PC-9 (cell line): ENCODE results near the gene DKK3. TPM values are rescaled to one million over a fixed set of nuclear protein-coding genes. Genes with fewer than 3 reads are reported as not detected.

Experiments
- BruUV-seq: library from RNA; stranded (reverse); fragments of 400-500 nt; replicated peaks from 2 replicates; lab custom pipeline; 2021; lab: Mats Ljungman, UMichigan
- CTCF ChIA-PET: fragments of 300-600 bp; sonication (Branson Sonifier 250); formaldehyde crosslinking; loops from one replicate; lab custom pipeline; 2022; ENCODE audit warnings: antibody characterized with exemption; lab: Charles Lee
- POLR2A ChIA-PET: fragments of 300-600 bp; sonication (Branson Sonifier 250); formaldehyde crosslinking; loops from one replicate; lab custom pipeline; 2022; ENCODE audit warnings: antibody characterized with exemption; ENCODE audit not compliant: unreplicated experiment; lab: Charles Lee
- DNase-seq, 2 experiments: peaks; one replicate each; pipeline versions ENCODE4 v3.0.0 to v3.0.0-alpha.2; 2015 to 2022; ENCODE audit warnings: mixed read lengths in 1 of 2
- H2AFZ ChIP-seq: fragments of 200-600 bp; sonication (generic); 2 replicates; pipeline ENCODE4 v1.8.1; 2017; ENCODE audit warnings: antibody characterized with exemption
- H3F3A ChIP-seq: fragments of 200-600 bp; sonication (generic); 2 replicates; pipeline ENCODE4 v1.8.1; 2017; ENCODE audit warnings: antibody characterized with exemption, mild to moderate bottlenecking, low read depth; ENCODE audit not compliant: insufficient read depth
- H3K27ac ChIP-seq: fragments of 200-600 bp; sonication (generic); 2 replicates; pipeline ENCODE4 v1.6.1; 2016; ENCODE audit warnings: mixed run types
- H3K27me3 ChIP-seq: fragments of 200-600 bp; sonication (generic); 2 replicates; pipeline ENCODE4 v1.6.1; 2016; ENCODE audit warnings: low read depth, mixed run types; ENCODE audit not compliant: insufficient read depth
- H3K36me3 ChIP-seq: fragments of 200-600 bp; sonication (generic); 2 replicates; pipeline ENCODE4 v1.6.1; 2016; ENCODE audit warnings: low read depth, mixed run types
- H3K4me1 ChIP-seq: fragments of 200-600 bp; sonication (generic); replicated peaks from 2 replicates; pipeline ENCODE4 v1.6.1; 2016; ENCODE audit warnings: mixed run types; ENCODE audit not compliant: insufficient read depth
- H3K4me2 ChIP-seq: fragments of 200-600 bp; sonication (generic); 2 replicates; pipeline ENCODE4 v1.6.1; 2017; ENCODE audit warnings: mixed run types
- H3K4me3 ChIP-seq: fragments of 200-600 bp; sonication (generic); 2 replicates; pipeline ENCODE4 v1.6.1; 2016; ENCODE audit warnings: mixed run types
- H3K79me2 ChIP-seq: fragments of 200-600 bp; sonication (generic); 2 replicates; pipeline ENCODE4 v1.6.1; 2017; ENCODE audit warnings: low read depth, mixed run types
- H3K9me2 ChIP-seq: fragments of 200-600 bp; sonication (generic); 2 replicates; pipeline ENCODE4 v1.8.1; 2017; ENCODE audit warnings: mild to moderate bottlenecking; ENCODE audit not compliant: insufficient read depth
- H3K9me3 ChIP-seq: fragments of 200-600 bp; sonication (generic); 2 replicates; pipeline ENCODE4 v1.8.1; 2016; ENCODE audit warnings: low read depth; ENCODE audit not compliant: insufficient read depth
- H4K20me1 ChIP-seq: fragments of 200-600 bp; sonication (generic); 2 replicates; pipeline ENCODE4 v1.8.1; 2017; ENCODE audit not compliant: insufficient read depth
- CTCF ChIP-seq: fragments of 200-600 bp; sonication (generic); conservative IDR thresholded peaks from 2 replicates; pipeline ENCODE4 v1.6.1; 2017; ENCODE audit warnings: mixed run types, antibody characterized with exemption, mild to moderate bottlenecking, moderate library complexity
- EZH2 ChIP-seq: fragments of 200-600 bp; sonication (generic); IDR thresholded peaks from 2 replicates; pipeline ENCODE4 v1.8.0; 2017; ENCODE audit warnings: antibody characterized with exemption, low read depth
- intact Hi-C: fragments of 100-400 bp; cut with micrococcal nuclease; formaldehyde crosslinking; loops from one replicate; pipeline ENCODE4 v1.10.0; 2022; ENCODE audit not compliant: unreplicated experiment
- total RNA-seq: library from RNA; stranded (reverse); gene quantifications from 2 replicates; pipeline ENCODE4 v1.2.3, GENCODE V29; 2021

The DKK3 gene
- total RNA-seq, 1 experiment from 2014 or later: 11.5 TPM

- TF ChIP-seq CTCF (no peak), EZH2 (no peak)
- no TSS peak for BruUV-seq
- Histone ChIP-seq H3K4me1 (no peaks in the 10 kb centered on the region), H3K79me2 (no peaks in the 10 kb centered on the region), H3F3A (no peaks in the 10 kb centered on the region), H4K20me1 (no peaks in the 10 kb centered on the region), H3K27ac (no peak overlapping the region), H2AFZ (no peak overlapping the region), H3K4me3 (no peak overlapping the region), H3K9me2 (no peaks in the 10 kb centered on the region), H3K9me3 (no peaks in the 10 kb centered on the region; the same call in 1 of the 2 replicates), H3K4me2 (no peak overlapping the region), H3K27me3 (no peaks in the 10 kb centered on the region), H3K36me3 (0 out of 2 replicates have a peak, but pooled peaks cover 5% of the 10 kb centered on the region)
- ChIA-PET CTCF (no interaction called here), POLR2A (interaction anchor here (0.6 kb wide), 1 partner anchor 359 kb away, joined by 15 read pairs; no protein-coding TSS in a partner anchor)
- no peak for DNase-seq
- intact Hi-C loops: loop anchor here (2.0 kb wide), 2 partner anchors 131 to 351 kb away; no protein-coding TSS in a partner anchor
These were observed 78.5 kb downstream of the DKK3 start for GRCh38 chr11:11929920-11930319.

GRCh38 chr11:11923828-11924227 is 84.6 kb downstream of the DKK3 start:
- H2AFZ ChIP-seq: no peak overlapping the region
- H3K4me1 ChIP-seq: no peaks in the 10 kb centered on the region
- H4K20me1 ChIP-seq: no peaks in the 10 kb centered on the region
- H3K4me2 ChIP-seq: no peak overlapping the region
- ChIA-PET POLR2A (no interaction called here), CTCF (no interaction called here)
- no peak overlapping the region for H3K4me3 ChIP-seq
- no peaks in the 10 kb centered on the region for H3K9me2 ChIP-seq
- H3F3A ChIP-seq: no peaks in the 10 kb centered on the region
- no TSS peak for BruUV-seq
- intact Hi-C loops: no loop called here
- H3K9me3 ChIP-seq: no peaks in the 10 kb centered on the region; the same call in 1 of the 2 replicates
- TF ChIP-seq CTCF (no peak), EZH2 (no peak)
- H3K27ac ChIP-seq: no peak overlapping the region
- 0 out of 2 replicates have a peak, but pooled peaks cover 8% of the 10 kb centered on the region for H3K36me3 ChIP-seq
- no peak for DNase-seq
- H3K79me2 ChIP-seq: no peaks in the 10 kb centered on the region
- no peaks in the 10 kb centered on the region for H3K27me3 ChIP-seq

GRCh38 chr11:11916981-11917399 is 91.4 kb downstream of the DKK3 start:
- Histone ChIP-seq H3K9me2 (no peaks in the 10 kb centered on the region), H3F3A (no peaks in the 10 kb centered on the region), H3K27me3 (no peaks in the 10 kb centered on the region), H3K27ac (no peak overlapping the region), H3K4me3 (no peak overlapping the region), H3K36me3 (0 out of 2 replicates have a peak, but pooled peaks cover 4% of the 10 kb centered on the region), H2AFZ (no peak overlapping the region), H3K9me3 (no peaks in the 10 kb centered on the region), H3K79me2 (no peaks in the 10 kb centered on the region), H4K20me1 (no peaks in the 10 kb centered on the region), H3K4me1 (no peaks in the 10 kb centered on the region), H3K4me2 (no peak overlapping the region)
- POLR2A ChIA-PET: no interaction called here
- no peak for TF ChIP-seq CTCF
- no peak for TF ChIP-seq EZH2
- CTCF ChIA-PET: no interaction called here
- intact Hi-C loops: no loop called here
- BruUV-seq: no TSS peak
- peak in 1 of 2 experiments; percentile 14 for DNase-seq
